ENCODE measurements around the gene LTA4H. TPM values are rescaled to one million over a fixed set of nuclear protein-coding genes. Genes with fewer than 3 reads are reported as not detected.

The LTA4H gene
- total and polyA plus RNA-seq, 4 donors, result 45.5 to 66.8 (median 54.4) TPM

DNA sequence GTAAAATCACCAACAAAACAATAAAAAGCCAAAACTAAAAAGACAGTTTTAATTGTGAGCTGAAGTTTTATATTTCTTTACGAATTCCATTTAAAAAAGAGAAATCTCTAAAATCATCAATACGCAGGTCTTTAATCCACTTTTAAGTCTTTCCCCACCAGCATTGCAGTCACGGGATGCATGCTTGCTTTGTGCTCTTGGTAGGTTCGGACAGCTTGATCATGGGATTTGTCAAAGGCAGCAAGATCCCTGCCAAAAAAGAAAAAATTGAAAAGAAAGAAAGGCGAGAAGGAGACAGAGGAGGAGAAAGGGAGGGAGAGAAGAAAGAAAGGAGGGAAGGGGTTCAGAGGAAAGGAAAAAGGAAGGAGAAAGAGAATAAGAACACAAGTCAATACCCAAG is 34.5 kb downstream of the LTA4H start:
- WGBS, 2 donors, result 80 to 88% methylated on average over 5 of the region's 5 CpGs
- DNase-seq, result no peak
- intact Hi-C loops (cut with DNase I), result no loop called here
- Histone ChIP-seq H3K9me3 (ENCODE audit: control insufficient read depth, low read length) (no peaks in the 10 kb centered on the region), H3K27ac (ENCODE audit: low read depth in 1 of 2, low read length in 2 of 2) (no peak overlapping the region), H3K4me1 (ENCODE audit: control insufficient read depth in 1 of 2, insufficient read depth in 2 of 2, low read length in 2 of 2) (no peaks in the 10 kb centered on the region), H3K27me3 (ENCODE audit: control insufficient read depth in 1 of 2, insufficient read depth in 2 of 2, low read length in 1 of 2) (no peaks in the 10 kb centered on the region), H3K4me3 (ENCODE audit: low read length in 2 of 2) (no peak overlapping the region), H3K36me3 (ENCODE audit: control insufficient read depth in 1 of 2, insufficient read depth in 2 of 2, low read length in 1 of 2) (peaks cover 3 to 4% of the 10 kb centered on the region in 2 donors)
- no peak for ATAC-seq (ENCODE audit: low FRiP score)

DNA sequence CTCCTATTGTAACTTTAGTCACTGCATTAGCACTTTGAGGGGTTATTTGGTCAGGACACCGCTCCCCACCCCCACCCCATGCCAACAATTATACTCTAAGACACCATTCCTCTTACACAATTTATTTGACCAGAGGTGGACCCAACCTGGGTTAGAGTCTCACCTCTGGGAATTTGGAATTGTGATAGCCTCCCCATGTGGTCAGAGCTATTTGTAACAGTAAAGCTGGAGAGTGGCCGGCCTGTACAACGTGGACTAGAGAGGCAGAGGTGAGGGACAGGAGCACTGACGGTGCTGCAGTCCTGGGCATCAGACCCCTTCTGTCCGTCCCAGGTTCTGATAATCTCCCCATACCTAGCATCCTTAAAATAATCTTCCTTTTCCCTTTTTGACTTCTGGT is 35.9 kb downstream of the LTA4H start:
- ATAC-seq (ENCODE audit: low FRiP score) (no peak), DNase-seq (no peak)
- Histone ChIP-seq H3K4me1 (ENCODE audit: control insufficient read depth in 1 of 2, insufficient read depth in 2 of 2, low read length in 2 of 2) (no peaks in the 10 kb centered on the region), H3K9me3 (ENCODE audit: control insufficient read depth, low read length) (no peaks in the 10 kb centered on the region), H3K36me3 (ENCODE audit: control insufficient read depth in 1 of 2, insufficient read depth in 2 of 2, low read length in 1 of 2) (peaks cover under 1 to 3% of the 10 kb centered on the region in 2 donors), H3K27me3 (ENCODE audit: control insufficient read depth in 1 of 2, insufficient read depth in 2 of 2, low read length in 1 of 2) (no peaks in the 10 kb centered on the region), H3K4me3 (ENCODE audit: low read length in 2 of 2) (no peak overlapping the region), H3K27ac (ENCODE audit: low read depth in 1 of 2, low read length in 2 of 2) (no peak overlapping the region)
- WGBS, 2 donors, result 77 to 80% methylated on average over 5 of the region's 5 CpGs
- intact Hi-C loops (cut with DNase I), result loop anchor here (5.0 to 10.0 kb wide), 3 partner anchors 82 to 425 kb away; no protein-coding TSS in a partner anchor

DNA sequence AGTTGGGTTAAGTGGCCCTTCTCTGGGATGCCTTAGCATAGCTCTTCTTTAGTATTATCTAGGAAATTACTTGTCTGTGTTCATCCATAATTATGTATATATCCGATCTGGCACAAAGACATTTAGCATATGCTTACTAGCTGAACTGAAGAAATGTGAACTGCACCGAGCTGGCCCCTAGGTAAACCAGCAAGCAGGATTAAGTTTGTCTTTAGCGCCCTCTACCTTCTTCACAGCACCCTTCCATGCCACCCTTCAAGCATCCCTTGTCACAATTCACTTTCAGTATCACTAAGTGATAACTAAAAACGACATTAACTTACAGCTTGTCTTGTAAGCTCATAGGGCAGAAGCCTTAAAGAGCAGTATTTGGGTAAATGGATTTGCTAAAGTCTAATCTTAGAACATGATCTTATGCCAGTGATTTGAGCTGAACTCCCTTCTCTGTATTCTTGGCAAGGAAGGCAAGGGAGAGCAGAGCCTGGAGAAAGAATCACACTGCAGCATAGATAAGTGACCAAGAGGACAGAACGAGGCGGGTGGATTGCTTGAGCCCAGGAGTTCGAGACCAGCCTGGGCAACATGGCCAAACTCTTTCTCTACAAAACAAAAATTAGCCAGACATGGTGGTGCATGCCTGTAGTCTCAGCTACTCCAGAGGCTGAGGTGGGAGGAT is 36.6 kb downstream of the LTA4H start:
- intact Hi-C loops (cut with DNase I), result loop anchor here (5.0 to 10.0 kb wide), 3 partner anchors 81 to 424 kb away; no protein-coding TSS in a partner anchor
- H3K27ac ChIP-seq (ENCODE audit: low read depth in 1 of 2, low read length in 2 of 2), result no peak overlapping the region
- no peaks in the 10 kb centered on the region for H3K4me1 ChIP-seq (ENCODE audit: control insufficient read depth in 1 of 2, insufficient read depth in 2 of 2, low read length in 2 of 2)
- ATAC-seq (ENCODE audit: low FRiP score) (peak; percentile 86), DNase-seq (no peak)
- no peaks in the 10 kb centered on the region for H3K9me3 ChIP-seq (ENCODE audit: control insufficient read depth, low read length)
- H3K36me3 ChIP-seq (ENCODE audit: control insufficient read depth in 1 of 2, insufficient read depth in 2 of 2, low read length in 1 of 2), result peaks cover 0 to 3% of the 10 kb centered on the region in 2 donors
- WGBS, 2 donors, result 2 to 6% methylated on average over 7 of the region's 7 CpGs
- no peaks in the 10 kb centered on the region for H3K27me3 ChIP-seq (ENCODE audit: control insufficient read depth in 1 of 2, insufficient read depth in 2 of 2, low read length in 1 of 2)
- no peak overlapping the region for H3K4me3 ChIP-seq (ENCODE audit: low read length in 2 of 2)

DNA sequence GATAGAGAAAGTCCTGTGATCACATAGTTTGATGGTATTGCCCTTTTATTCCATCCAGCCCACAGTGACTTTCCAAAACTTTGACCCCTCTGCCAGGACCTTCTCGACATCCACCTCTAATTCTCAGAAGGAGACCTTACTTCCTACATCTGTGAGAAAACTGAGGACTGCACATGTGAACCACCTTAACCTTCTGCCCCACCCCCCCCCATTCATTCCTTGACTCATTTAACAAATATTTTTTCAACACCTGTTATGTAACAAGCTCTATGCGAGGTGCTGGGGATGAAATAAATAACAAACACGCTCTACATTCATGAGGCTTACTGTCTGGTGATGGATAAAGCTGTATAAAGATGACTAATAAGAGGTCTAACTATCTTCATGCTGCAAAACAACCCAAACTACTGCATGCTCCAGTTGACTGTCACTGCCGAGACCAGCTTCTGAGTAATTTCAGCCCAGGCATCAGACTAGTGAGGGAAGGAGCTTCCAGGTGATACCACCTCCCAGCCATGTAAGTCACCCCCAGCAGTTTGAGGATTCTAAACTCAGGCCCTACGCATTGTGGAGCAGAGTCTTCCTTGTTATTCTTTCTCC is 37.4 kb downstream of the LTA4H start:
- no peak for DNase-seq
- no peak overlapping the region for H3K27ac ChIP-seq (ENCODE audit: low read depth in 1 of 2, low read length in 2 of 2)
- intact Hi-C loops (cut with DNase I), result loop anchor here (5.0 to 10.0 kb wide), 3 partner anchors 81 to 423 kb away; no protein-coding TSS in a partner anchor
- no peak overlapping the region for H3K4me3 ChIP-seq (ENCODE audit: low read length in 2 of 2)
- no peaks in the 10 kb centered on the region for H3K4me1 ChIP-seq (ENCODE audit: control insufficient read depth in 1 of 2, insufficient read depth in 2 of 2, low read length in 2 of 2)
- no peaks in the 10 kb centered on the region for H3K27me3 ChIP-seq (ENCODE audit: control insufficient read depth in 1 of 2, insufficient read depth in 2 of 2, low read length in 1 of 2)
- ATAC-seq (ENCODE audit: low FRiP score), result no peak
- no peaks in the 10 kb centered on the region for H3K9me3 ChIP-seq (ENCODE audit: control insufficient read depth, low read length)
- H3K36me3 ChIP-seq (ENCODE audit: control insufficient read depth in 1 of 2, insufficient read depth in 2 of 2, low read length in 1 of 2), result peaks cover 0 to 3% of the 10 kb centered on the region in 2 donors
- 78 to 80% methylated on average over 5 of the region's 5 CpGs for WGBS, 2 donors

DNA sequence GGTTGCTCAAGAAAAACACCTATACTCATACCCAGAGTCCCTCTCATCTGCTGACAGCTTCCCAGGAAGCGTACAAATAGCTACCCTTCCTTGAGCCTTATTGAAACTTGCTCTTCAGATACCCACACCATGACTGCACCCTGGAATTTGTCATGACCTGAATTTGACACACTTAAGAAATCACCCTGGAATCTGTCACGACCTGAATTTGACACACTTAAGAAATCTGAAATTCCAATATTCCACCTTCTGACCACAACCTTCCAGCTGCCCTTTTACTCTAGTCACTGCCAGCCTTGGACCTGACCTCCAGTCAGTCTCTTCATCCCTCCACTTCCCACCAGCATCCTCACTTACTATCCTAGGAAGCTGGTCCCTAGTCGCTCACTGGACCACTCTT is 38.1 kb downstream of the LTA4H start:
- Histone ChIP-seq H3K27me3 (ENCODE audit: control insufficient read depth in 1 of 2, insufficient read depth in 2 of 2, low read length in 1 of 2) (no peaks in the 10 kb centered on the region), H3K36me3 (ENCODE audit: control insufficient read depth in 1 of 2, insufficient read depth in 2 of 2, low read length in 1 of 2) (no peaks in the 10 kb centered on the region), H3K4me1 (ENCODE audit: control insufficient read depth in 1 of 2, insufficient read depth in 2 of 2, low read length in 2 of 2) (no peaks in the 10 kb centered on the region), H3K4me3 (ENCODE audit: low read length in 2 of 2) (no peak overlapping the region), H3K27ac (ENCODE audit: low read depth in 1 of 2, low read length in 2 of 2) (no peak overlapping the region), H3K9me3 (ENCODE audit: control insufficient read depth, low read length) (no peaks in the 10 kb centered on the region)
- intact Hi-C loops (cut with DNase I), result loop anchor here (5.0 to 10.0 kb wide), 3 partner anchors 80 to 422 kb away; no protein-coding TSS in a partner anchor
- WGBS, 2 donors, result 92 to 93% methylated on average over 3 of the region's 3 CpGs
- DNase-seq (no peak), ATAC-seq (ENCODE audit: low FRiP score) (no peak)

DNA sequence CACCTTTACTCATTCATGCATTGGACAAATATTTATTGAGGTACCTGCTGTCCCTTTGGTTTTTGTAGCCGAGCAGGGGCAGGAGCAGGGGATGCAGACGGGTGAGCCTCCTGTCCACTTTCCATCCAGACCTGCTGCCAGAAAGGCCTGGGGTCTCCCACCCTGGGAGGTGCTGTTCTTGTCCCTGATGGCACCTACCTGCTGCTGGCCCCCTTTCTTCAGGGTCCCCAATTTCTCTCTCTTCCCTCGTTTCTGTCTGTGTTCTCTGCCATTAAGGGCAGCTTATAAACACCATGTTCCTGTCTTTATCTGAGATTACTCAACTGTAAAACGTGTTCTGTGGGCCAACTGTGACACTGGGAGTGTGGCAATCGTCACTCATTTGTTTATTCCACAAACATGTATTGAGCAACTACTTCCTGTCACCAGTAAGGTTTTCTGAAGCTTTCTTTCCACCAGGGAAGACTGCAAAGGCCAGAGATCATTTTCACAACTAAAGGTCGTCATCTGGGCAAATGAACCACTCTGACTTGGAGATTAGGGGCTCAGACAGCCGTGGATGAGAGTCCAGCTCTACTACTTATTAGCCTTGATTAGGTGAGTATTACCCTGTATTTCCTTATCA is 39.2 kb downstream of the LTA4H start, which contains the start of gene HAL:
Gene HAL (minus strand): TSS at position 311 of the 625 bp plus-strand sequence. CDS start 434 bp downstream, outside the sequence.
- H3K36me3 ChIP-seq (ENCODE audit: control insufficient read depth in 1 of 2, insufficient read depth in 2 of 2, low read length in 1 of 2), result no peaks in the 10 kb centered on the region
- H3K4me3 ChIP-seq (ENCODE audit: low read length in 2 of 2), result no peak within 1 kb of the TSS
- DNase-seq, result no peak
- intact Hi-C loops (cut with DNase I), result loop anchor here (5.0 to 10.0 kb wide), 3 partner anchors 79 to 421 kb away; no protein-coding TSS in a partner anchor
- H3K27ac ChIP-seq (ENCODE audit: low read depth in 1 of 2, low read length in 2 of 2), result no peak within 1 kb of the TSS
- no peaks in the 10 kb centered on the region for H3K27me3 ChIP-seq (ENCODE audit: control insufficient read depth in 1 of 2, insufficient read depth in 2 of 2, low read length in 1 of 2)
- WGBS, 2 donors, result 73% methylated on average over 7 of the region's 7 CpGs
- no peaks in the 10 kb centered on the region for H3K4me1 ChIP-seq (ENCODE audit: control insufficient read depth in 1 of 2, insufficient read depth in 2 of 2, low read length in 2 of 2)
- H3K9me3 ChIP-seq (ENCODE audit: control insufficient read depth, low read length), result no peaks in the 10 kb centered on the region
- peak; percentile 15 for ATAC-seq (ENCODE audit: low FRiP score)

DNA sequence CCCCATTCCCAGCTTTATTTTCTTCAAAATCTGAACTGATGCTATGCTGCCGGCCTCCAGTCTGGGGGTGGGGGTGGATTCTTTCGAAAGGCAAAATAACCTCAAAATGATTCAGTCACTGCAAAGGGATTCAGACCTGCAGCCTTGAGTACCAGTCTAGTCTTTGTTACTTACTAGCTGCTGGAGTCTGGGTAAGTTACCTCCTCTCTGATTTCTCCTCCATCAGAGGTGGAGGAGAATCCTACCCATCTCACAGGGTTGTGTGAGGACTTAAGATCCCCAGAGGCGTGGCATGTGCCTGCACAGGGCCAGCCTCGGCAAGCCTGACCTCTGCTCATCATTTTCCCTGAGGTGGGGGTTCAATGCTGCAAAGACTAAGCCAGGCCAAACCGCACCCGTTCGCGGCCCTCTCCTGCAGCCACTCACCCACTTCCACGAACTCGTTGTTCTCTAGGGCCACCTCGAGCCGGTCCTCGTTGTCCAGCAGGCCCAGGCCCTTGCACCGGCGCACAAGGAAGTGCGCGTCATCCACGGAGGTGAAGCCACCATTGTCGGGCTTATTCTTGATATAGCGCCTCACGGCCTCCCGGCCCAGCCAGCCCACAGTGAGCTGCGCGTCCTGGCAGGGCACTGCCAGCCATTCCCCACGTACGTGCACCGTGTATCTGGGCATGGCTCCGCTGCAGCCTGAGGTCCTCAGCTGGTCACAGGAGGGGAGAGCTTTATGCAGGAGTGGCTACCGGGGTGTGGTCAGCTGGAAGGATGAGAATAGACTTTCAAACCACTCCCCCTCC is 40.0 kb downstream of the LTA4H start:
- intact Hi-C loops (cut with DNase I), result loop anchor here (5.0 to 10.0 kb wide), 3 partner anchors 78 to 421 kb away; no protein-coding TSS in a partner anchor
- 93 to 94% methylated on average over 29 of the region's 29 CpGs for WGBS, 2 donors
- no peaks in the 10 kb centered on the region for H3K9me3 ChIP-seq (ENCODE audit: control insufficient read depth, low read length)
- H3K27me3 ChIP-seq (ENCODE audit: control insufficient read depth in 1 of 2, insufficient read depth in 2 of 2, low read length in 1 of 2), result no peaks in the 10 kb centered on the region
- no peaks in the 10 kb centered on the region for H3K4me1 ChIP-seq (ENCODE audit: control insufficient read depth in 1 of 2, insufficient read depth in 2 of 2, low read length in 2 of 2)
- H3K36me3 ChIP-seq (ENCODE audit: control insufficient read depth in 1 of 2, insufficient read depth in 2 of 2, low read length in 1 of 2), result no peaks in the 10 kb centered on the region
- ATAC-seq (ENCODE audit: low FRiP score) (no peak), DNase-seq (no peak)
- no peak overlapping the region for H3K27ac ChIP-seq (ENCODE audit: low read depth in 1 of 2, low read length in 2 of 2)
- H3K4me3 ChIP-seq (ENCODE audit: low read length in 2 of 2), result no peak overlapping the region

DNA sequence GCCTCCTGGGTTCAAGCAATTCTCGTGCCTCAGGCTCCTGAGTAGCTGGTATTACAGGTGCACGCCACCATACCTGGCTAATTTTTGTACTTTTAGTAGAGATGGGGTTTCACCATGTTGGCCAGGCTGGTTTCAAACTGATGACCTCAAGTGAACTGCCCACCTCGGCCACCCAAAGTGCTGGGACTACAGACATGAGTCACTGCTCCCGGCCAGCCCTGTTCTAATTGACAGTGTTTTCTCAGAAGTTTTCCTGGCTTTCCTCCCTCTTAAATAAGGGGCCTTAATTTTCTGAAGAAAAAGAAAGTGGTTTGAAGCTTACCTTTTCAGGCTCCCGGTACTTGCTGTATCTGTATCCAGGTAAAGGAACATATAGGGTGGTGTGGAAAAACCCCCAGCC is 40.9 kb downstream of the LTA4H start:
- ATAC-seq (ENCODE audit: low FRiP score), result no peak

More for the DNA sequence above, 40.9 kb downstream of the LTA4H start:
- no peak for DNase-seq
- Histone ChIP-seq H3K4me3 (ENCODE audit: low read length in 2 of 2) (no peak overlapping the region), H3K4me1 (ENCODE audit: control insufficient read depth in 1 of 2, insufficient read depth in 2 of 2, low read length in 2 of 2) (no peaks in the 10 kb centered on the region), H3K27me3 (ENCODE audit: control insufficient read depth in 1 of 2, insufficient read depth in 2 of 2, low read length in 1 of 2) (no peaks in the 10 kb centered on the region), H3K27ac (ENCODE audit: low read depth in 1 of 2, low read length in 2 of 2) (no peak overlapping the region), H3K9me3 (ENCODE audit: control insufficient read depth, low read length) (no peaks in the 10 kb centered on the region), H3K36me3 (ENCODE audit: control insufficient read depth in 1 of 2, insufficient read depth in 2 of 2, low read length in 1 of 2) (no peaks in the 10 kb centered on the region)
- WGBS, 2 donors, result 65 to 74% methylated on average over 5 of the region's 5 CpGs
- intact Hi-C loops (cut with DNase I), result loop anchor here in 1 of 2 donors (10.0 kb wide), 1 partner anchor 420 kb away; no protein-coding TSS in a partner anchor
